WTC11 (cell line): ENCODE measurements around the gene CCS. TPM values are rescaled to one million over a fixed set of nuclear protein-coding genes. Genes with fewer than 3 reads are reported as not detected.
"Not testable (repeated sequence)": the region's sequence is repeated elsewhere in the genome, so short reads cannot be mapped to it uniquely, and the experiment has no call there.

ENCODE experiments used
- ATAC-seq: fragments of 200-7000 bp; cut with Tn5 transposase; 2 replicates; pipeline ENCODE4 v1.10.0; 2021; ENCODE audit warnings: mild to moderate bottlenecking, moderate library complexity
- CTCF ChIA-PET: fragments of 300-600 bp; sonication (Branson Sonifier 250); formaldehyde crosslinking; loops from one replicate; lab custom pipeline; 2021; ENCODE audit warnings: antibody characterized with exemption; lab: Charles Lee
- POLR2A ChIA-PET: fragments of 350-600 bp; sonication (Branson Sonifier 250); formaldehyde crosslinking; loops from one replicate; lab custom pipeline; 2021; ENCODE audit warnings: antibody characterized with exemption; lab: Charles Lee
- DNase-seq: peaks from one replicate; pipeline ENCODE4 v3.0.0; 2021; ENCODE audit warnings: low spot score
- H3K27ac Mint-ChIP-seq: 2 replicates; pipeline ENCODE4 v1.8.0; 2021; ENCODE audit warnings: mixed read lengths
- H3K27me3 Mint-ChIP-seq: 2 replicates; pipeline ENCODE4 v1.8.0; 2021; ENCODE audit warnings: low read depth, mild to moderate bottlenecking, moderate library complexity, mixed read lengths
- H3K36me3 Mint-ChIP-seq: 2 replicates; pipeline ENCODE4 v1.8.0; 2021; ENCODE audit warnings: mixed read lengths
- H3K4me1 Mint-ChIP-seq: 2 replicates; pipeline ENCODE4 v1.8.0; 2022; ENCODE audit warnings: mixed read lengths
- H3K4me3 Mint-ChIP-seq: 2 replicates; pipeline ENCODE4 v1.8.0; 2021; ENCODE audit warnings: mild to moderate bottlenecking, moderate library complexity, mixed read lengths
- H3K9me3 Mint-ChIP-seq: 2 replicates; pipeline ENCODE4 v1.8.0; 2021; ENCODE audit warnings: mixed read lengths
- ARID4B ChIP-seq: sonication (generic); formaldehyde crosslinking; IDR thresholded peaks from 2 replicates; pipeline ENCODE4 v1.8.0; 2023; ENCODE audit warnings: missing genetic modification reagents, mild to moderate bottlenecking, borderline replicate concordance
- EMX1 ChIP-seq: fragments of 250-450 bp; sonication (Bioruptor Pico); IDR thresholded peaks from 2 replicates; pipeline ENCODE4 v1.8.0; 2021; ENCODE audit warnings: mild to moderate bottlenecking
- FOXP4 ChIP-seq: sonication (generic); formaldehyde crosslinking; IDR thresholded peaks from 2 replicates; pipeline ENCODE4 v1.8.0; 2022; ENCODE audit warnings: mild to moderate bottlenecking, missing genetic modification reagents
- GABPB1 ChIP-seq: sonication (generic); formaldehyde crosslinking; IDR thresholded peaks from 2 replicates; pipeline ENCODE4 v1.8.1; 2023; ENCODE audit warnings: mild to moderate bottlenecking, missing genetic modification reagents
- HMGXB4 ChIP-seq: sonication (generic); formaldehyde crosslinking; IDR thresholded peaks from 2 replicates; pipeline ENCODE4 v1.8.1; 2023; ENCODE audit warnings: mild to moderate bottlenecking, moderate library complexity, missing genetic modification reagents
- IRF1 ChIP-seq: sonication (generic); formaldehyde crosslinking; IDR thresholded peaks from 2 replicates; pipeline ENCODE4 v1.8.0; 2023; ENCODE audit warnings: missing genetic modification reagents
- IRF2 ChIP-seq: sonication (generic); formaldehyde crosslinking; IDR thresholded peaks from 2 replicates; pipeline ENCODE4 v1.8.0; 2022; ENCODE audit warnings: low read depth, missing genetic modification reagents, borderline replicate concordance
- MAX ChIP-seq: sonication (generic); formaldehyde crosslinking; IDR thresholded peaks from 2 replicates; pipeline ENCODE4 v1.8.0; 2022; ENCODE audit warnings: mild to moderate bottlenecking, missing genetic modification reagents
- NFYB ChIP-seq: sonication (generic); formaldehyde crosslinking; conservative IDR thresholded peaks from 2 replicates; pipeline ENCODE4 v1.8.0; 2022; ENCODE audit warnings: low read depth, missing genetic modification reagents
- RELA ChIP-seq: sonication (generic); formaldehyde crosslinking; IDR thresholded peaks from 2 replicates; pipeline ENCODE4 v1.8.1; 2022; ENCODE audit warnings: missing genetic modification reagents, mild to moderate bottlenecking, borderline replicate concordance
- SP1 ChIP-seq: sonication (generic); formaldehyde crosslinking; conservative IDR thresholded peaks from 2 replicates; pipeline ENCODE4 v1.8.1; 2022; ENCODE audit warnings: missing genetic modification reagents
- ZNF671 ChIP-seq: fragments of 250-450 bp; sonication (Bioruptor Pico); IDR thresholded peaks from 2 replicates; pipeline ENCODE4 v1.8.0; 2021; ENCODE audit warnings: mild to moderate bottlenecking
- total RNA-seq: library from RNA; stranded (reverse); gene quantifications from 3 replicates; pipeline ENCODE4 v1.2.3, GENCODE V29; 2021

Gene CCS
- total RNA-seq, 1 experiment from 2014 or later = 35.9 TPM

GRCh38 chr11:66592457-66593302 lies at the start of gene CCS, which contains the start of gene CCDC87 (continued):
- TF ChIP-seq ZNF671 (CRISPR knock-in tag) = no peak

GRCh38 chr11:66543263-66544107 lies 49.5 kb upstream of the CCS start:
- 0 out of 2 replicates have a peak overlapping the region, but pooled peaks have one; percentile 38 for H3K27ac Mint-ChIP-seq
- TF ChIP-seq EMX1 (CRISPR knock-in tag) = no peak
- no peaks in the 10 kb centered on the region for H3K27me3 Mint-ChIP-seq
- peak; percentile 49 for DNase-seq
- no peaks in the 10 kb centered on the region; the same call in 1 of the 2 replicates for H3K36me3 Mint-ChIP-seq
- peaks cover 36% of the 10 kb centered on the region for H3K4me1 Mint-ChIP-seq
- POLR2A ChIA-PET = no interaction called here
- no peak overlapping the region for H3K4me3 Mint-ChIP-seq
- CTCF ChIA-PET = interaction anchor here (0.6 to 2.5 kb wide), 2 partner anchors 34 to 135 kb away, joined by 3 to 7 read pairs; no protein-coding TSS in a partner anchor
- ATAC-seq = peak; percentile 2
- H3K9me3 Mint-ChIP-seq = no peaks in the 10 kb centered on the region

GRCh38 chr11:66544952-66545351 lies 48.0 kb upstream of the CCS start:
- H3K27me3 Mint-ChIP-seq, H3K36me3 Mint-ChIP-seq, H3K9me3 Mint-ChIP-seq, DNase-seq, H3K27ac Mint-ChIP-seq, ATAC-seq: not testable (repeated sequence)
- ChIA-PET CTCF (interaction anchor here (1.3 to 2.9 kb wide), 5 partner anchors 35 to 232 kb away, joined by 3 to 34 read pairs (median 6); partner anchors contain the start of genes CCDC87 and CCS), POLR2A (interaction anchor here (0.5 to 2.0 kb wide), 3 partner anchors 48 to 109 kb away, joined by 3 to 6 read pairs (median 5); partner anchors contain the start of genes CCDC87 and CCS)
- peaks cover 38% of the 10 kb centered on the region for H3K4me1 Mint-ChIP-seq
- peak overlapping the region; percentile 85 for H3K4me3 Mint-ChIP-seq

GRCh38 chr11:66545701-66546367 lies 47.2 kb upstream of the CCS start, which contains the start of gene ZDHHC24:
ZDHHC24 (minus strand) TSS chr11:66546048; CDS start chr11:66546003, 45 bp downstream.
- CTCF ChIA-PET = interaction anchor here (0.6 to 2.9 kb wide), 18 partner anchors 34 to 476 kb away, joined by 3 to 34 read pairs (median 4); partner anchors contain the start of genes CCDC87, CCS, DPP3 and MRPL11
- ATAC-seq = peak; percentile 85
- H3K27ac Mint-ChIP-seq = peak within 1 kb of the TSS; percentile 93
- POLR2A ChIA-PET = interaction anchor here (0.5 to 2.0 kb wide), 14 partner anchors 18 to 757 kb away, joined by 3 to 23 read pairs (median 4); partner anchors contain the start of genes BBS1, CCDC87, CCS and DPP3
- peaks cover 38% of the 10 kb centered on the region for H3K4me1 Mint-ChIP-seq
- no peaks in the 10 kb centered on the region; the same call in 1 of the 2 replicates for H3K36me3 Mint-ChIP-seq
- H3K27me3 Mint-ChIP-seq = no peaks in the 10 kb centered on the region
- peak; percentile 98 for DNase-seq
- no peaks in the 10 kb centered on the region for H3K9me3 Mint-ChIP-seq
- peak within 1 kb of the TSS; percentile 85 for H3K4me3 Mint-ChIP-seq
- TF ChIP-seq IRF2 (CRISPR knock-in tag) (no peak), HMGXB4 (CRISPR knock-in tag) (peak; percentile 78; the same call in 1 of the 2 replicates), NFYB (CRISPR knock-in tag) (peak; percentile 77), FOXP4 (CRISPR knock-in tag) (peak; percentile 62; the same call in 1 of the 2 replicates), GABPB1 (peak; percentile 66; the same call in 1 of the 2 replicates), IRF1 (CRISPR knock-in tag) (no peak), ARID4B (0 out of 2 replicates have a peak, but pooled peaks have one; percentile 30), MAX (peak; percentile 44; the same call in 1 of the 2 replicates), RELA (CRISPR knock-in tag) (peak; percentile 47; the same call in 1 of the 2 replicates), SP1 (CRISPR knock-in tag) (peak; percentile 64; the same call in 1 of the 2 replicates)
- TF ChIP-seq, all 79 proteins: peak for 8
